GM20431 (cell line): ENCODE measurements around the gene LMO1.

ENCODE experiments used
- in situ Hi-C: fragments of 300-500 bp; cut with MseI, MboI; formaldehyde crosslinking; loops from one replicate; pipeline ENCODE4 v1.15.0; 2020; ENCODE audit warnings: low sequenced_read_pairs; ENCODE audit not compliant: unreplicated experiment

LMO1 gene

GRCh38 chr11:8288824-8289491 lies 25.3 kb upstream of the LMO1 start:
- in situ Hi-C loops: no loop called here

GRCh38 chr11:8288166-8288772 lies 24.6 kb upstream of the LMO1 start:
- in situ Hi-C loops: no loop called here

GRCh38 chr11:8287703-8288102 lies 24.0 kb upstream of the LMO1 start:
- in situ Hi-C loops: no loop called here

GRCh38 chr11:8287297-8287696 lies 23.6 kb upstream of the LMO1 start:
- in situ Hi-C loops: no loop called here

GRCh38 chr11:8286886-8287285 lies 23.2 kb upstream of the LMO1 start:
- in situ Hi-C loops: no loop called here

GRCh38 chr11:8285796-8286195 lies 22.1 kb upstream of the LMO1 start:
- in situ Hi-C loops: no loop called here

GRCh38 chr11:8285228-8285627 lies 21.6 kb upstream of the LMO1 start:
- in situ Hi-C loops: no loop called here

GRCh38 chr11:8283465-8284230 lies 20.0 kb upstream of the LMO1 start:
- in situ Hi-C loops: no loop called here

- in situ Hi-C loops: no loop called here
These were observed 19.4 kb upstream of the LMO1 start for GRCh38 chr11:8283100-8283464.

GRCh38 chr11:8282631-8283030 lies 19.0 kb upstream of the LMO1 start:
- in situ Hi-C loops: no loop called here

GRCh38 chr11:8281266-8281665 lies 17.6 kb upstream of the LMO1 start:
- in situ Hi-C loops: no loop called here

GRCh38 chr11:8277691-8278090 lies 14.0 kb upstream of the LMO1 start:
- in situ Hi-C loops: no loop called here

- in situ Hi-C loops: no loop called here
These were observed 12.8 kb upstream of the LMO1 start for GRCh38 chr11:8276528-8276927.

GRCh38 chr11:8273287-8273686 lies 9.6 kb upstream of the LMO1 start:
- in situ Hi-C loops: no loop called here

- in situ Hi-C loops: no loop called here
These were observed 7.6 kb upstream of the LMO1 start for GRCh38 chr11:8271106-8271886.

- in situ Hi-C loops: no loop called here
These were observed 6.0 kb upstream of the LMO1 start for GRCh38 chr11:8269636-8270035.

- in situ Hi-C loops: no loop called here
These were observed 5.1 kb upstream of the LMO1 start for GRCh38 chr11:8268530-8269400.

- in situ Hi-C loops: no loop called here
These were observed 4.3 kb upstream of the LMO1 start for GRCh38 chr11:8267831-8268529.

- in situ Hi-C loops: no loop called here
These were observed 3.6 kb upstream of the LMO1 start for GRCh38 chr11:8267280-8267679.
